Measurements from ENCODE around the gene EZR.

The EZR gene

DNA sequence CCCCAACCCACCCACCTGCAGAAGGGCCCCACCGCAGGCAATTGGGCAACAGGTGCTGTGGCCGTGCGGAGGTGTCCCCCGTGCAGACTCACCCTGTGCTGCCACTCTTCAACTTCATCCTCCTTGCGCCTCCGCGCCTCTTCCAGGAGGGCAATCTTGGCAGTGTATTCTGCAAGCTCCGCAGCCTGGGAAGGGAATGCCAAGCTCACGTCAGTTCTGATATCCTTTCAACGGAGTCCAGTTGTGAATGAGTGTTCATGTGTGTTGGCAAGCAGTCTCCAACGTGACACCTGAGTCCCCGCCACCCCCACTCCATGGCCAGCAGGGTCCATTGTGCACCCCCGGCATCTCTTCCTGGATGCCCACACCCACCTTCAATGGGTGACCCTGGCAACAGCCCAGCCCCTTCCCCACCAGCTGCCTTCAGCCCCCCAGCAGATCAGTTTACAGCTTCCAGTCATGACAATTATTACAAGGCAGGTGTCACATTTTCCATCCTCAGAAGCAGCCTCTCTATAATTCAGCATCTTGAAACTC, 49.9 kb downstream of the EZR start (continued):
- TF ChIP-seq, protein P1, sequence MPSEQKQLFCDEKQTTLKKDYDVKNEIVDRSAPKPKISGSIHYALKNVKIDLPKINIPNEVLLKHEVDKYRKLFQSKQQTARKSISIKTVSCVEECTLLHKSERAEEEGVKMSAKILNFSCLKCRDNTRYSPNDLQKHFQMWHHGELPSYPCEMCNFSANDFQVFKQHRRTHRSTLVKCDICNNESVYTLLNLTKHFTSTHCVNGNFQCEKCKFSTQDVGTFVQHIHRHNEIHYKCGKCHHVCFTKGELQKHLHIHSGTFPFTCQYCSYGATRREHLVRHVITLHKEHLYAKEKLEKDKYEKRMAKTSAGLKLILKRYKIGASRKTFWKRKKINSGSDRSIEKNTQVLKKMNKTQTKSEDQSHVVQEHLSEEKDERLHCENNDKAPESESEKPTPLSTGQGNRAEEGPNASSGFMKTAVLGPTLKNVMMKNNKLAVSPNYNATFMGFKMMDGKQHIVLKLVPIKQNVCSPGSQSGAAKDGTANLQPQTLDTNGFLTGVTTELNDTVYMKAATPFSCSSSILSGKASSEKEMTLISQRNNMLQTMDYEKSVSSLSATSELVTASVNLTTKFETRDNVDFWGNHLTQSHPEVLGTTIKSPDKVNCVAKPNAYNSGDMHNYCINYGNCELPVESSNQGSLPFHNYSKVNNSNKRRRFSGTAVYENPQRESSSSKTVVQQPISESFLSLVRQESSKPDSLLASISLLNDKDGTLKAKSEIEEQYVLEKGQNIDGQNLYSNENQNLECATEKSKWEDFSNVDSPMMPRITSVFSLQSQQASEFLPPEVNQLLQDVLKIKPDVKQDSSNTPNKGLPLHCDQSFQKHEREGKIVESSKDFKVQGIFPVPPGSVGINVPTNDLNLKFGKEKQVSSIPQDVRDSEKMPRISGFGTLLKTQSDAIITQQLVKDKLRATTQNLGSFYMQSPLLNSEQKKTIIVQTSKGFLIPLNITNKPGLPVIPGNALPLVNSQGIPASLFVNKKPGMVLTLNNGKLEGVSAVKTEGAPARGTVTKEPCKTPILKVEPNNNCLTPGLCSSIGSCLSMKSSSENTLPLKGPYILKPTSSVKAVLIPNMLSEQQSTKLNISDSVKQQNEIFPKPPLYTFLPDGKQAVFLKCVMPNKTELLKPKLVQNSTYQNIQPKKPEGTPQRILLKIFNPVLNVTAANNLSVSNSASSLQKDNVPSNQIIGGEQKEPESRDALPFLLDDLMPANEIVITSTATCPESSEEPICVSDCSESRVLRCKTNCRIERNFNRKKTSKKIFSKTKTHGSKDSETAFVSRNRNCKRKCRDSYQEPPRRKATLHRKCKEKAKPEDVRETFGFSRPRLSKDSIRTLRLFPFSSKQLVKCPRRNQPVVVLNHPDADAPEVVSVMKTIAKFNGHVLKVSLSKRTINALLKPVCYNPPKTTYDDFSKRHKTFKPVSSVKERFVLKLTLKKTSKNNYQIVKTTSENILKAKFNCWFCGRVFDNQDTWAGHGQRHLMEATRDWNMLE (tag by site-specific recombination; conservative IDR thresholded peaks at IDR 0.05; ENCODE audit: low read depth) = no peak
- no peak for TF ChIP-seq ZNF843 (tag by site-specific recombination; IDR thresholded peaks at IDR 0.05)
- no peak for TF ChIP-seq ZNF354C (tag by site-specific recombination; IDR thresholded peaks at IDR 0.05; ENCODE audit: borderline replicate concordance, low read depth)
- no peak for TF ChIP-seq ZNF624 (tag by site-specific recombination; IDR thresholded peaks at IDR 0.05)
- TF ChIP-seq ZBTB48 (tag by site-specific recombination; IDR thresholded peaks at IDR 0.05) = no peak

GRCh38 chr6:158768436-158768835, 50.7 kb downstream of the EZR start:
- H3K9me3 ChIP-seq (ENCODE audit: control insufficient read depth, insufficient read depth, low read depth, low read length) = no peaks in the 10 kb centered on the region
- peaks cover 27 to 97% of the 10 kb centered on the region in 2 experiments for H3K36me3 ChIP-seq (ENCODE audit: control insufficient read depth in 2 of 2, insufficient read depth in 1 of 2, low read length in 2 of 2)
- no peak overlapping the region for H3K27ac ChIP-seq (ENCODE audit: extremely low read depth, low read depth, low read length)
- POLR2A ChIA-PET = interaction anchor here (0.9 to 1.7 kb wide), 2 partner anchors 10 to 101 kb away, joined by 3 to 8 read pairs; no protein-coding TSS in a partner anchor
- CTCF ChIA-PET = interaction anchor here (0.6 to 2.2 kb wide), 3 partner anchors 11 to 497 kb away, joined by 3 to 7 read pairs (median 3); no protein-coding TSS in a partner anchor
- no peak for TF ChIP-seq ZBTB7A (tag by site-specific recombination; IDR thresholded peaks at IDR 0.05; ENCODE audit: low read depth)
- no peak for TF ChIP-seq ZNF658 (tag by site-specific recombination; IDR thresholded peaks at IDR 0.05)
- TF ChIP-seq ZNF76 (tag by site-specific recombination; IDR thresholded peaks at IDR 0.05; ENCODE audit: borderline replicate concordance, low read depth) = no peak
- no peak for TF ChIP-seq ZNF24 (tag by site-specific recombination; IDR thresholded peaks at IDR 0.05)
- TF ChIP-seq GLIS1 (tag by site-specific recombination; IDR thresholded peaks at IDR 0.05) = no peak
- no peak for TF ChIP-seq ZNF843 (tag by site-specific recombination; IDR thresholded peaks at IDR 0.05)
- TF ChIP-seq ZNF510 (tag by site-specific recombination; IDR thresholded peaks at IDR 0.05; ENCODE audit: insufficient replicate concordance) = no peak
- no peak for TF ChIP-seq ZNF585B (tag by site-specific recombination; IDR thresholded peaks at IDR 0.05)
- no peaks in the 10 kb centered on the region for H3K4me1 ChIP-seq (ENCODE audit: control insufficient read depth, insufficient read depth, low read length)
- no peak overlapping the region for H3K4me3 ChIP-seq (ENCODE audit: low read depth, low read length)

- ChIA-PET POLR2A (interaction anchor here (0.6 to 1.7 kb wide), 2 partner anchors 9 to 211 kb away, joined by 3 to 8 read pairs; no protein-coding TSS in a partner anchor), CTCF (interaction anchor here (1.7 to 2.2 kb wide), 2 partner anchors 12 to 50 kb away, joined by 3 to 7 read pairs; no protein-coding TSS in a partner anchor)
- TF ChIP-seq KLF1 (tag by site-specific recombination; IDR thresholded peaks at IDR 0.05) (0 out of 2 replicates have a peak, but pooled peaks have one; percentile 18), ZNF501 (tag by site-specific recombination; IDR thresholded peaks at IDR 0.05) (no peak)
- Histone ChIP-seq H3K4me1 (ENCODE audit: control insufficient read depth, insufficient read depth, low read length) (no peaks in the 10 kb centered on the region), H3K9me3 (ENCODE audit: control insufficient read depth, insufficient read depth, low read depth, low read length) (no peaks in the 10 kb centered on the region), H3K4me3 (ENCODE audit: low read depth, low read length) (no peak overlapping the region), H3K27ac (ENCODE audit: extremely low read depth, low read depth, low read length) (no peak overlapping the region), H3K36me3 (ENCODE audit: control insufficient read depth in 2 of 2, insufficient read depth in 1 of 2, low read length in 2 of 2) (peaks cover 27 to 90% of the 10 kb centered on the region in 2 experiments)
Observed at GRCh38 chr6:158767709-158768108, 51.5 kb downstream of the EZR start.

Data from HEK293 (cell line).